KOPT-K1 (cell line): ENCODE data around the gene MYO5B.

Experiments
- H3K27ac ChIP-seq: fragments of 200-600 bp; sonication (generic); 2 replicates; pipeline ENCODE4 v1.5.1; 2016; ENCODE audit warnings: antibody characterized with exemption, mild to moderate bottlenecking, low read depth, low read length; ENCODE audit not compliant: poor library complexity, severe bottlenecking
- H3K36me3 ChIP-seq: fragments of 200-600 bp; sonication (generic); 2 replicates; pipeline ENCODE4 v1.5.1; 2017; ENCODE audit warnings: antibody characterized with exemption, mild to moderate bottlenecking, low read length, moderate library complexity; ENCODE audit not compliant: insufficient read depth
- H3K9me3 ChIP-seq: fragments of 200-600 bp; sonication (generic); 2 replicates; pipeline ENCODE4 v1.5.1; 2017; ENCODE audit warnings: antibody characterized with exemption, low read length, mild to moderate bottlenecking; ENCODE audit not compliant: insufficient read depth, poor library complexity, severe bottlenecking

MYO5B gene

DNA sequence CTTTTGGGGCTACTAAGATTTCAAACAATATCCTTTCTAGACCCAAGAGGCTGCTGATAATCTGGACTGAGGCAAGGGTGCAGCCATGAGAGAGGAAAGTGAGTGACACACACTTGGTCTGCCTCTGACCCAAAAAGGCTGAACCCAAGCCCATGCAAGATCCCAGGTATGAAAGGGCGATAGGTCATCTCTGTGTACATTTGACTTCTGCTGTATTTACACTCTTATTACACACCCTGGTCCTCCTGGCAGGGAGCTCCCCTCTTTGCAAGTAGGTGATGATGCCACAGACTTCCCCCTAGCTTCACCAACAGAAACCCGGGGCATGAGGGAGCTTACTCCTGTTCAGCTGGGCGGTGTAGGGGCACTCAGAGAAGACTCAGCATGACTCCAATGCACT, 319.8 kb downstream of the MYO5B start:
- H3K27ac ChIP-seq = no peak overlapping the region
- H3K36me3 ChIP-seq = no peaks in the 10 kb centered on the region

DNA sequence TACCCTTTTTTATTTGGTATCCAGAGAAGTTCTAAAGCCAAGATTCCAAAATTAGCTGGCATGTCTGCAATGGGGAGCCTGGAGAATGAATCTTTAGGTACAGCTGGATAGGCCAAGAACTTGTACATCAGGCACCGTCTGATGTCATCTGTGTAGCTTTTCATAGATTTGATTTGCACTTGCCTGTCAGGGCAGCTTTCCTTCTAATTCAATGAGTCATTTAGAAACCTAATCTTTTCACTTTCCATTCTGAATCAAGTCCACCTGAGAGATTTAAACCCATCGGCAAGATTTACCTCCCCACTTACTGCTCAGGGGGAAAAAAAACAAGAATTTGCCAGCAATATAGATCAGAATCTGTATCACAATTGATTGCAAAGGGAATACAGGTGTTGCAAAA, 320.7 kb downstream of the MYO5B start:
- no peak overlapping the region for H3K27ac ChIP-seq
- no peaks in the 10 kb centered on the region for H3K9me3 ChIP-seq
- H3K36me3 ChIP-seq = no peaks in the 10 kb centered on the region

More for the DNA sequence above, 319.8 kb downstream of the MYO5B start:
- H3K9me3 ChIP-seq = no peaks in the 10 kb centered on the region

DNA sequence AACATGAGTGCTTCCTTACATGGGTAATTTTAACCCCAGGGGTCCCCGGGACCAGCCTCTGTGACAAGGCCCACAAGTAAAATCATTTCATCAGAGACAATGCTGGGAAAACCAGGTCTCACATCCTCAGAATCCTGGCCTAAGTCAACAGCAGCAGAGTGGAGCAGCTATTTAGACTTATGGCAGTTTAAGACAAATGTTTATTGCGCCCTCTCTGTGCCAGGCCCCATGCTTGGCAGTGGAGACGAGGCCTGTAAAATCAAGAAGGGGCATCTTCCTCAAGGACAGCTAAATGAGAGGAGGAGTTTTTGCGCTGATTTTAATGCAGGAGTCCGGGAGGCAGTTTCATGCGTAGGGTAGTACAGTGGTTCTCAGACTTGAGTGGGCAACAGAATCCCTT, 325.6 kb downstream of the MYO5B start:
- H3K9me3 ChIP-seq = no peaks in the 10 kb centered on the region

DNA sequence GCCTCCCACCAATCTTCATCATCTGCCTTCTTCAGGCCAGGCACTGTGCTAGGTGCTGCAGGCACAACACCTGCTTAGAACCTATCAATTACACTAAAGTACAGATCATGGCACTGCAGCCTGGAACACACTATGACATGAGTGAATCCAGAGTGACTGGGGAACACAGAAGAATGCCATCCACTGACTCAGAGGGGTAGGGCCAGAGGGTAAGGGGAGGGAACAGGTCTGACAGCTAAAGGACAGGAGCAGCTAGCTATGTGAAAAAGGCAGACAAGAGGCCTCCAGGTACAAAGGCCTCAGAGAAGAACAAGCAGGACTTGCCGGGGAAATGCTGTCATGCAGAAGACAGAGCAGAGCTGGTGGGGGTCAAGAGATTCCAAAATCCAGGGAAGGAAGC, 328.3 kb downstream of the MYO5B start:
- no peaks in the 10 kb centered on the region for H3K9me3 ChIP-seq
- H3K27ac ChIP-seq = no peak overlapping the region
- no peaks in the 10 kb centered on the region for H3K36me3 ChIP-seq

More for the DNA sequence above, 325.6 kb downstream of the MYO5B start:
- Histone ChIP-seq H3K36me3 (no peaks in the 10 kb centered on the region), H3K27ac (no peak overlapping the region)

DNA sequence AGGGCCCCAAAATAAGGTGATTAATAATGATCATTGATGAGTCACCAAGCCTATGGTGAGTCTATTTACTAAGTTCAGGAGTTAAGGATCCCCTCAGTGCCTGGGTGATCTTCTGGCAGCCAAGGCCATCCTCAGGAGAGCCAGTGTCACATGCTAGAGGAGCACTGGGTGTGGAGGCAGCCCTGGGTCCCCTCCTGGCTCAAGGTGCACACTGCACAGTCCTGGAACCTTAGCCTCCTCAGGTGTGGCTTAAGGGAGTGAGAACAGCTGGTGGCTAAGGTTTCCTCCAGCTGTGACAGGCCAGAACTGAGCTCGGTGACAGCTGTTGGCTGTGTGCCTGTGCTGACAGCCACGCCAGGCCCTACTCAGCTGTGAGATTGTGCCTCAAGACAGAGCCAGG, 329.5 kb downstream of the MYO5B start:
- Histone ChIP-seq H3K9me3 (no peaks in the 10 kb centered on the region), H3K27ac (no peak overlapping the region), H3K36me3 (no peaks in the 10 kb centered on the region)

DNA sequence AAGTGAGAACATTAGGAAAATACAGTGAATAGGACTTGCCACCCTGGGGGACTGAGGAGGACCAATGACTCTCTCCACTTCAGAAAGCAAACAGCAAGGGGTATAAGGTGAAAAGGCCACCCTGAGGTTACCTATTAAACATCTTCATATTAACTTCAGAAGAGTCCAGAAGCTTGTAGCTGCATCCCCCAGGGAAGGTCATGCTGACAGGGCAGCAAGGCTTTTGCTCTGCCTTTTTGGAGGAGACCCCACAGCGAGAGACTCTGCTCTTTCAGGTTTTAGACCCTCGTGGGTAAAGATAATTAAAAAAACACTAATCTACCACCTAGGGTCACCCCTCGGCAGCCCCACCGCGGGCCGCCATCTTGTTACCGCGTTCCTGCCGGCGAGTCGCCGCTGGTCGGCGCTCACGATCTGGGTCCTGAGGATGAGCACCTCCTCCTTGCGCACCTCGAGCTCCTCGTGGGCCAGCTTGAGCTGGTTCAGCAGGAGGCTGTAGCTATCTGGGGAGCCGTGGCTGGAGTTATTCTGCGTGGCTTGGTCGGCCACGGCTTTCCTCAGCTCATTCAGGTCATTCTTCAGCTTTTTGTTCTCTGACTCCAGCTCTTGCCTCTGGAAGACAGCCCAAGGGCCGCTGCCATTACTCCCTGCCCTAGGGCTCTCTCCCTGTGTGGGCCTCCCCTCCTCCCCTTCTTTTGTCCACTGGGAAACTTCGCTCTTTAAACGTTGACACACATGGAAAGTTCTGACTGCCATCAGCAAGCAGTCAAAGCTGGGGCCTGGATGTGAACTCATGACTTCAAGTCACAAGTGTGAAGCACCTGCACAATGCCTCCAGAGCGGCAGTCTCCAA, 331.0 kb downstream of the MYO5B start:
- Histone ChIP-seq H3K9me3 (no peaks in the 10 kb centered on the region), H3K36me3 (no peaks in the 10 kb centered on the region), H3K27ac (no peak overlapping the region)

DNA sequence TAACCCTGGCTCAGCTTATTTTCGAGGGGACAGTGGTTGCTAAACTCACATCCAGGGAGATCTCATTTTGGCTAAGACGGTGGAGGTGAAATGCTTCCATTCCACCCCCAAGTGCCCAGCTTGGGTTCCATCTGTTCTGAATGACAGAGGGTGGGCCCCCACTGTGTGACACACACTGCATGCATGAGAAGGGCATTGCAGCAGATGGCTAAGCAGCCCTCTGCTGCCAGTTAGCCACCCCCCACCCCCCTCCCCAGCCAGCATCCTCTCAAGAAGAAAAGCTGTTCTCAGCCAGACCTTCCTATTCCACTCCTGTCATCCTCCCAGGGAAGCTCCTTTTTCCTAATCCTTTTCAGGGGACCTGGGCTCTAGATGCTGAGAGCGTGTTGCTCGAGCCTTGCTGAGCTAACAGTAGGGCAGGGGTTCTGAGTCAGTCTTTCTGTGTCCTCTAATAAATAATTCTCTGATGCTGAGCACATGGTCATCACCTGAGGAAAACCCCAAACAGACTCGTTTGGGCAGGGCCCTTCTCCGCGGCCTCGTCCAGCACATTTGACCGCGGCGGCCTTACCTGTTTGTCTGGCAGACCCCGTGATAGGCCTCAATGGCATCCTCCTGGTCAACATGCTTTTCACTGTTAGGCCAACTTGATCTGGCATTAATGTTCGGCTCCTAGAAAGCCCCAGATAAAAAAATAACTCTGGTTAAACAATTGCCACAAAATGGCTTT, 332.1 kb downstream of the MYO5B start:
- H3K36me3 ChIP-seq = no peaks in the 10 kb centered on the region
- H3K9me3 ChIP-seq = no peaks in the 10 kb centered on the region
- no peak overlapping the region for H3K27ac ChIP-seq

DNA sequence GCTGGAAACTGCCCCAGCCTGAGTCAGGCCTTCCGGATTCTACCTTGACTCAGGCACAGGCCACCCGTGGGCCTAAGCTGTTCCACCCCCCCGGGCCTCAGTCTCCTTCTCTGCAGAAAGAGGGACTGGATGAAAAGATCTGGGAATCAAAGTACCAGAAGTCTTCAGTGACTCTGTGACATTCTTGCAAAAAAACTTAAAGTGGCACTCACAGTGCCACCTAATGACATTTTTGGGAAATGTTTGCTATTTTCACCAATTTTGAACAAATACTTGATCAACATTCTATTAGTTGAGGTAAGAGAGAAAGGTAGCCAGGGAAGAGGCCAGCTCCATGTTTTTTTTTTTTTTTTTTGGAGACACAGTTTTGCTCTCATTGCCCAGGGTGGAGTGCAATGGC, 333.3 kb downstream of the MYO5B start:
- no peaks in the 10 kb centered on the region for H3K36me3 ChIP-seq
- H3K9me3 ChIP-seq = no peaks in the 10 kb centered on the region
- H3K27ac ChIP-seq = no peak overlapping the region

DNA sequence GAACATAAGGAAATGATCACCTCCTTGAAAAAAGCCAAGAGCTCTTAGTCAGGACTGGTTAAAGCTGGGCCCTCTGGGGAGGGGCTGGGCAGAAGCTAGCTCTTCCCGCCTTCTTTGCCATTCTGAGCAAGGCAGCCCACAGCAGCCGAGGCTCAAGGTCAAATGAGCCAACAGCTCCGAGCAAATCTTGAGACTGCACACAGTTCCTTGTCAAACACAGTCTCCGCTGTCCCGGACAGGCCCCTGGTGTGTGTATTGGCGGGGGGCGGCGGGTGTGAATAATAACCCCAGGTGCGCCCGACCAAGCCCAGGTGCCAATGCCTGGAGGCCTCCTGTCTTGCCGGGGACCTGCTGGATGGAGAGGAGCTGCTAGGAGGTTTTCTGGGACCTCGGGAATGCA, 335.2 kb downstream of the MYO5B start:
- Histone ChIP-seq H3K36me3 (no peaks in the 10 kb centered on the region), H3K27ac (no peak overlapping the region)

DNA sequence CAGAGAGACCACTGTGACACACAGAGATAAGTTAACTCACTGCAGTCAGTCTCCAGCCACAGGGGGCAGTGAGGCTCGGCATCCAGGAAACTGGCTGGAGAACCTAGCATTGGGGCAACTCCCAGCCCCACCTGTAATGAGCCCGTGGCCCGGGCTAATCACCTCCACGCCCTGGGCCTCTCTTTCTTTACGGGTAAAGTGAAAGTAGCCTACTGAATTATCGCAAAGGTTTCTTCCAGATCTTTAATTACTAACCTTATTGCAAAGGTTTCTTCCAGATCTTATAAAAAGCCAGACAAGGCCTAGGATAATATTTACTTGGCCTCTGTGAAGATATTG, 336.0 kb downstream of the MYO5B start:
- Histone ChIP-seq H3K36me3 (no peaks in the 10 kb centered on the region), H3K27ac (no peak overlapping the region), H3K9me3 (no peaks in the 10 kb centered on the region)

More for the DNA sequence above, 335.2 kb downstream of the MYO5B start:
- H3K9me3 ChIP-seq = no peaks in the 10 kb centered on the region

DNA sequence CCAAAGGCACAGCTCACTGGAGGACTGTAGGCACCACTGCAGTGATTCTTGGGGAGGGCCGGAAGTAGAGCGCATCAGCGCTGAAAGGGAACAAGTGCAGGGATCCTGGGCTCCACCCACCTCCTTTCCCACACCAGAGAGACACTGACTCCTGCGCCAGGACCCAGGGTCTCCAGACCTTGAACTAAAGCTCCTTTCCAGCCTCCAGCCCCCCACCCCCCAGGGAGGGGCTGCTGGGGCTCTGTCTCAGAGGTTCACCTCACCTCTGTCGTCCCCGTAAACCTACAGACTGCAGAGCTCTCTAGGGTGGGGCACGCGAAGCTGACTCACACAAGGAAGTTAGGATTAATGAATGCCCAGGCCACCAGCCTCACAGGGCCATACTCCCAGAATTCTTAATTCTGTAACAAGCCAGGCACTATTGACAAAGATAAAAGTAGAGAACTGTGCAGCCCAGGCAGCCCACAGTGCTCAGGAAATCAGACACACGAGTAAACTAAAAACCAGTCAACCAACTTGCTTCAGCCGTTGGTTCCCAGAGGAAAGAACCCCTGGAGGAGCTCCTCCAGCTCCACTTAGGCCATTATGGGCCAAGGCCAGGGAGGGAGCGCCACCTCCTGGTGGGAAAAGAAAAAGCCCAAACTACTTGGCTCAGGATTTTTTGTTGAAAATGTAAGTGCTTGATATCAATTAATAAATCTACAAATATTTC, 336.5 kb downstream of the MYO5B start:
- no peaks in the 10 kb centered on the region for H3K9me3 ChIP-seq
- H3K27ac ChIP-seq = no peak overlapping the region
- no peaks in the 10 kb centered on the region for H3K36me3 ChIP-seq

DNA sequence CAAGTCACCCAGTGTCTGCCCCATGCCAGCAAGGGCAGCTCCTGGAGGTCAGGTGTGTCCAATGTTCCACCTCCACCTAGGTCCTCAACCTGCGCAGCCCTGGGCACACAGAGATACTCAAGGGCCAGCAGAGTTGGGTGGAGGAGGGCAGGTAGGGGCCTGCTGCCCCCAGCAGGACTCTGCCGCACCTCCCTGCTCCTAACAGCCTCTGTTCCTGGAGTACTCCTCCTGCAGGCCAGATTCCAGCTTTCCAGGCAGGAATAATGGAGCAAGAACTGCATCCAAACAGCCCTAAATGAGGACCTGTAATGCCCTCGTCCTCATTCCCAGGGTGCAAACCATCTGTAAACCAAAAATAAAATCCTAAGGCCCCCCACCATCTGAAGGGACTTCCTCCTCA, 337.2 kb downstream of the MYO5B start:
- H3K36me3 ChIP-seq = no peaks in the 10 kb centered on the region
- H3K27ac ChIP-seq = no peak overlapping the region
- no peaks in the 10 kb centered on the region for H3K9me3 ChIP-seq

DNA sequence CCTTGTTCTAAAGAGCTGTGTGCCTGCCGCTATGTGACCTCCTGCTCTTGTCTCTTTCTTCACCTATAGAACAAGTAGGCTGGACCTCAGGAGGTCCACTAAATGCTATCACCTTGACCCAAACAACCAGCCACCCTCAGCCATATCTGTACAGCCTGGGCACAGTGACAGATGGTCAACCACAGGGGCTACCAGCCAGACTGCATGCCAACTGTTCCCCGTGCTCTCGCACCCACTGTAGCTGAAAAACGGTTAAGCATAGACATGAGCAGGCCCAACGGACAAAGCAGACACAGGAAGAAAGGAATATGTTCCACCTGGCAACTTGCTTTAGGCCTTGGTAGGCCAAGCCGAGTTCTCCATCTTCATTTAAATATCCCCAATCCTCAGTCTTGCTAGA, 338.5 kb downstream of the MYO5B start:
- no peaks in the 10 kb centered on the region for H3K9me3 ChIP-seq
- no peak overlapping the region for H3K27ac ChIP-seq
- no peaks in the 10 kb centered on the region for H3K36me3 ChIP-seq

DNA sequence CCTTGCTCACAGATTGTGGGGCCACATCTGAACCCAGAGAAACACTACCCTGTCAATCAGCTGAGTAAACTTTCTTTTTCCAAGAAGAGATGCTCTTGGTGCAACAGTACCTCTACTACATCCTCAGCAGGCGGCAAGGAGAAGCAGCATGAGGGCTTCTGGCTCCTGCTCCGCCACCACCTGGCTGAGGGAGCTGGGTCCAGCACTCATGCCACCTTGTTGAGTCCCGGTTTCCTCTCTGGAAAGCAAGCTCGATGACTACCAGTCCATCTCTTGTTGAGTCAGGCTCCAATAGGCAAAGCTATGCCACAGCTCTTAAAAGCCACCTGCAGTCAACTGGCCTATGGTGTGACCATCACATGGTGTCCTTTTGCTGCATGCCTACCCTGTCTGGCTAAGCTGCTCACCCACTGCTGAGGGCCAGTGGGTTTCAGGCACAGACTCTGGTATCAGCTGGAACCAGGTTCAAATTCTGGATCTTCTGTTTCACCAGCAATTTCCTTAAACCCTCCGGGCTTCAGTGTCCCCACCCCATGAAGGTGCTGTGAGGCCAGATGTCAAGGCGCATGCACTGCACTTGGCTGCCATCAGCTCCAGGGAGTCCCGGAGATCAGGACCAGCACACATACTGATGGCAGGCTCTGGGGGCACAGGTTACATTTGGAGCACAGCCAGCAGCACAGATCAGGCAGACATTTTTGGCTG, 339.1 kb downstream of the MYO5B start:
- H3K36me3 ChIP-seq = no peaks in the 10 kb centered on the region
- no peak overlapping the region for H3K27ac ChIP-seq
- no peaks in the 10 kb centered on the region for H3K9me3 ChIP-seq

DNA sequence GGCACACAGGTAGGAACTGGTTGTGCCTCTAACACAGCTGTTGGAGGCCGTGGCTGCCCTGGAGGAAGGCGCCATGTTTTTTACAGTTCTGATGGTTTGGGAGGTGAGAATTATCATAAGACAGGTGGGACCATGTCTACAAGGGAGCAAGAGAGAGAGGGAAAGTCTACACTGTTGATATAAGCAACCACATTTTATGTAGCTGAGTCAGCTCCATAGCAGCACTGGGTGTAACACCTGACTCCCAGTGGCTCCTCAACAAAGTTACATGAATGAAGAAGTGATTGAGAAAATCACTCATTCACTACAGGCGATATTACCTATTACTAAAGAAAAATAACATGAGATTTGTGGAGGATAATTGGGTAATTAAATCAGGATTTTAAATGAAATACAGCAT, 340.3 kb downstream of the MYO5B start:
- Histone ChIP-seq H3K36me3 (no peaks in the 10 kb centered on the region), H3K9me3 (no peaks in the 10 kb centered on the region), H3K27ac (no peak overlapping the region)
